ENCODE measurements around the gene ST6GALNAC4. TPM values are rescaled to one million over a fixed set of nuclear protein-coding genes. Genes with fewer than 3 reads are reported as not detected.

The ST6GALNAC4 gene
- polyA plus RNA-seq, 3 donors = 8.9 to 14.0 (median 10.3) TPM

DNA sequence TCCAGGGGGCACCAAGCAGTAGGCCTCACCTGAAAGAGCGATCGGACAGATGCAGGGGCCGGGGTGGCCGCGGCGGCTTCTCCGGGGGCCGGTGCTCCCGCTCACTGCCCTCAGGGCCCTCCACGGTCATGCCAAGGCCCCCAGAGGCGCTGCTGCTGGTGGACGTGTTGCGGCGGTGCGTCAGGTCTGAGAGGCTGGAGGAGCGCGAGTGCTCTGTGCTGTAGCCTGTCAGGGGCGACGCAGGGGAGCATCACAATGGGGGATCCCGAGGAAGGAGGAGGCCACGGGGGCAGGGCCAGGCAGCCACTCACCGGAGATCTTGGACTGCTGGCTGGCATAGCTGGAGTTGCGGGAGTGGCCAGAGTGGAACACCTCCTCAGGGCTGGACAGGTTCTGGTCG is 28.5 kb upstream of the ST6GALNAC4 start:
- Histone ChIP-seq H3K36me3 (replicated peaks in 1 of 2; ENCODE audit: control insufficient read depth in 1 of 2, insufficient read depth in 2 of 2, low read length in 2 of 2) (no peaks in the 10 kb centered on the region), H3K4me1 (ENCODE audit: control insufficient read depth in 1 of 2, insufficient read depth in 2 of 2, low read length in 2 of 2) (peaks cover 11 to 13% of the 10 kb centered on the region in 2 donors), H3K9ac (ENCODE audit: insufficient read depth, low read length, poor library complexity, severe bottlenecking) (no peak overlapping the region), H3K4me2 (replicated peaks; ENCODE audit: extremely low read depth, low read length, poor library complexity, severe bottlenecking) (no peak overlapping the region), H3K9me3 (replicated peaks in 1 of 2; ENCODE audit: control insufficient read depth in 1 of 2, insufficient read depth in 1 of 2, low read length in 2 of 2) (no peaks in the 10 kb centered on the region), H3K4me3 (replicated peaks in 1 of 3; ENCODE audit: low read depth in 2 of 3, low read length in 3 of 3) (no peak overlapping the region), H3K27me3 (ENCODE audit: control insufficient read depth in 2 of 2, insufficient read depth in 2 of 2, low read length in 2 of 2) (no peaks in the 10 kb centered on the region), H3K27ac (ENCODE audit: low read depth in 1 of 2, low read length in 2 of 2) (no peak overlapping the region), H3K79me2 (ENCODE audit: insufficient read depth, low read length) (no peaks in the 10 kb centered on the region), H2AFZ (ENCODE audit: insufficient read depth, low read depth, low read length, poor library complexity, severe bottlenecking) (no peak overlapping the region), H4K20me1 (ENCODE audit: insufficient read depth, low read length) (no peaks in the 10 kb centered on the region)
- 97% methylated on average over 24 of the region's 24 CpGs for WGBS (ENCODE audit: insufficient coverage)
- DNase-seq = no peak
- H3K27me3 Mint-ChIP-seq (ENCODE audit: low read depth in 3 of 3) = peaks cover 0 to 3% (median 0%) of the 10 kb centered on the region in 3 donors
- no peak overlapping the region for H3K4me3 Mint-ChIP-seq
- H3K9me3 Mint-ChIP-seq = no peaks in the 10 kb centered on the region
- H3K36me3 Mint-ChIP-seq = peaks cover 6 to 9% of the 10 kb centered on the region in 2 donors
- H3K4me1 Mint-ChIP-seq = peaks cover 13% of the 10 kb centered on the region
- TF ChIP-seq, protein P1, sequence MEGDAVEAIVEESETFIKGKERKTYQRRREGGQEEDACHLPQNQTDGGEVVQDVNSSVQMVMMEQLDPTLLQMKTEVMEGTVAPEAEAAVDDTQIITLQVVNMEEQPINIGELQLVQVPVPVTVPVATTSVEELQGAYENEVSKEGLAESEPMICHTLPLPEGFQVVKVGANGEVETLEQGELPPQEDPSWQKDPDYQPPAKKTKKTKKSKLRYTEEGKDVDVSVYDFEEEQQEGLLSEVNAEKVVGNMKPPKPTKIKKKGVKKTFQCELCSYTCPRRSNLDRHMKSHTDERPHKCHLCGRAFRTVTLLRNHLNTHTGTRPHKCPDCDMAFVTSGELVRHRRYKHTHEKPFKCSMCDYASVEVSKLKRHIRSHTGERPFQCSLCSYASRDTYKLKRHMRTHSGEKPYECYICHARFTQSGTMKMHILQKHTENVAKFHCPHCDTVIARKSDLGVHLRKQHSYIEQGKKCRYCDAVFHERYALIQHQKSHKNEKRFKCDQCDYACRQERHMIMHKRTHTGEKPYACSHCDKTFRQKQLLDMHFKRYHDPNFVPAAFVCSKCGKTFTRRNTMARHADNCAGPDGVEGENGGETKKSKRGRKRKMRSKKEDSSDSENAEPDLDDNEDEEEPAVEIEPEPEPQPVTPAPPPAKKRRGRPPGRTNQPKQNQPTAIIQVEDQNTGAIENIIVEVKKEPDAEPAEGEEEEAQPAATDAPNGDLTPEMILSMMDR (IDR thresholded peaks at IDR 0.05) = no peak
- H3K27ac Mint-ChIP-seq = no peak overlapping the region
- intact Hi-C loops (cut with micrococcal nuclease) = loop anchor here in 1 of 2 donors (10.0 kb wide), 1 partner anchor 139 kb away; no protein-coding TSS in a partner anchor

DNA sequence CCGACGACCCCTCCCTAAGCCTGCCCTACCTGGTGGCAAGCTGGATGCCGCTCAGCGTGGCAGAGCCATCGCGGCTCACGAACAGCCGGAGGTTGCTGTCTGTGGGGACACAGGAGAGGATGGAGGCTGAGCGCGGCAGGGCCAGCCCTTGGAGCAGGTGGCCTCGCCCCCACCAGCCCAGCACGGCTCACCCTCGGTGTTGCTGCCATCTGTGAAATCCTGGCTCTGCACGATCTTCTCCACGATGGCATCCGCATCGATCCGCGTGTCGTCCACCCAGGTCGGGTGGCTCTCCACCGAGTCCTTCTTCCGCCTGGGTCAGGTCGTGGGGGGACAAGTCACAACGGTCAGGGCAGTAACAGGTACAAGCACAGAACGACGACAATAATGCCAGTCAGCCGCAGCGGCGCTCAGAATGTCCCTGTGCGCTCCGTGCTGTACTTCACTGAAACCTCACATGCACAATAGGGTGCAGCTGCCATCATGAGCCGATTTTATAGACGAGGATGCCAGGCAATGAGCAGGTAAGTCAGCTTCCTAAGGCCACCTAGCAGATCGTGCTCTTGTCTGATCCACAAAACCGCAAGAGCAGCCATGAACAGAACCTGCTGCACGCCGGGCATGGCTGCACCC is 27.9 kb upstream of the ST6GALNAC4 start:
- no peaks in the 10 kb centered on the region for H3K9me3 Mint-ChIP-seq
- Histone ChIP-seq H3K27me3 (ENCODE audit: control insufficient read depth in 2 of 2, insufficient read depth in 2 of 2, low read length in 2 of 2) (no peaks in the 10 kb centered on the region), H4K20me1 (ENCODE audit: insufficient read depth, low read length) (no peaks in the 10 kb centered on the region), H3K27ac (ENCODE audit: low read depth in 1 of 2, low read length in 2 of 2) (no peak overlapping the region), H2AFZ (ENCODE audit: insufficient read depth, low read depth, low read length, poor library complexity, severe bottlenecking) (no peak overlapping the region), H3K4me2 (replicated peaks; ENCODE audit: extremely low read depth, low read length, poor library complexity, severe bottlenecking) (no peak overlapping the region), H3K4me3 (replicated peaks in 1 of 3; ENCODE audit: low read depth in 2 of 3, low read length in 3 of 3) (no peak overlapping the region), H3K9me3 (replicated peaks in 1 of 2; ENCODE audit: control insufficient read depth in 1 of 2, insufficient read depth in 1 of 2, low read length in 2 of 2) (no peaks in the 10 kb centered on the region), H3K79me2 (ENCODE audit: insufficient read depth, low read length) (no peaks in the 10 kb centered on the region), H3K4me1 (ENCODE audit: control insufficient read depth in 1 of 2, insufficient read depth in 2 of 2, low read length in 2 of 2) (peaks cover 11 to 13% of the 10 kb centered on the region in 2 donors), H3K36me3 (replicated peaks in 1 of 2; ENCODE audit: control insufficient read depth in 1 of 2, insufficient read depth in 2 of 2, low read length in 2 of 2) (no peaks in the 10 kb centered on the region), H3K9ac (ENCODE audit: insufficient read depth, low read length, poor library complexity, severe bottlenecking) (no peak overlapping the region)
- TF ChIP-seq, protein P1 (IDR thresholded peaks at IDR 0.05) = no peak
- no peak overlapping the region for H3K4me3 Mint-ChIP-seq
- H3K27me3 Mint-ChIP-seq (ENCODE audit: low read depth in 3 of 3) = peaks cover 0 to 3% (median 0%) of the 10 kb centered on the region in 3 donors
- WGBS (ENCODE audit: insufficient coverage) = 97% methylated on average over 36 of the region's 38 CpGs
- peaks cover 13% of the 10 kb centered on the region for H3K4me1 Mint-ChIP-seq
- peak overlapping the region in 1 of 7 donors; percentile 13 for H3K27ac Mint-ChIP-seq
- intact Hi-C loops (cut with micrococcal nuclease) = loop anchor here (5.0 to 10.0 kb wide), 2 partner anchors 140 to 173 kb away; no protein-coding TSS in a partner anchor
- no peak for DNase-seq
- peaks cover 6% of the 10 kb centered on the region in 2 donors for H3K36me3 Mint-ChIP-seq
